ENCODE results near the gene STIP1.

GRCh38 chr11:64224151-64224890 is 38.4 kb downstream of the STIP1 start:
- no peak for TF ChIP-seq POLR2A (IDR thresholded peaks at IDR 0.05)
- TF ChIP-seq CTCF (IDR thresholded peaks at IDR 0.05), result no peak
